C4-2B (cell line): ENCODE results near the gene C12orf54.

Source experiments
- CTCF ChIP-seq: fragments of 450-650 bp; conservative IDR thresholded peaks from 2 replicates; pipeline ENCODE4 v1.5.1; 2017; ENCODE audit warnings: mild to moderate bottlenecking
- ZFX ChIP-seq: fragments of 450-650 bp; IDR thresholded peaks from 2 replicates; pipeline ENCODE4 v1.6.1; 2017

DNA sequence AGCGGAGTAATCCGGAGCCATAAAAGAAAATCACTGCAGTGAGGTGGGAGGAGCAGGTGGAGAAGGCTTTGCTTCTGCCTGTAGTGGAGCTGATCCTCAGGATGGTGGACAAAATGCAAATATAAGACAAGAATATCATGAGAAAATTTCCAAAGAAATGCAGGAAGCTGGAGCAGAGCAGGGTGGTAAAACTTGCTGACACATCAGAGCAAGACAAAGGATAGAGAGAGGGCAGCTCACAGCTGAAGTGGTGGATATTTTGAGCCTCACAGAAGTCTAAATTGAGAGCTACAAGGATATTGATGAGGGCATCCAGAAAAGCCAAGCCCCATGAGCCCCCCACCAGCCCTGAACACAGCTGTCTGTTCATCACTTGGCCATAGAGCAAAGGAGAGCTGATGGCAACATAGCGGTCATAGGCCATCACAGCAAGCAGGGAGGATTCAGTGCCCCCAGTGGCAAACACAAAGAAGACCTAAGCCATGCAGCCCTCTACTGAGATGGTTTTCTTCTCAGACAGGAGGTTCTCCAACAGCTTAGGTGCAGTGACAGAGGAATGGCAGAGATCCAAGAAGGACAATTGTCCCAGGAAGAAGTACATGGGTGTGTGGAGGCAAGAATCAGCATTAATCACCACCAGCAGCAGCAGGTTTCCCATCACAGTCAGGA, 40.0 kb upstream of the C12orf54 start:
- TF ChIP-seq CTCF (no peak; the same call in 1 of the 2 replicates), ZFX (no peak)
